ENCODE data around the gene FZD7.

DNA sequence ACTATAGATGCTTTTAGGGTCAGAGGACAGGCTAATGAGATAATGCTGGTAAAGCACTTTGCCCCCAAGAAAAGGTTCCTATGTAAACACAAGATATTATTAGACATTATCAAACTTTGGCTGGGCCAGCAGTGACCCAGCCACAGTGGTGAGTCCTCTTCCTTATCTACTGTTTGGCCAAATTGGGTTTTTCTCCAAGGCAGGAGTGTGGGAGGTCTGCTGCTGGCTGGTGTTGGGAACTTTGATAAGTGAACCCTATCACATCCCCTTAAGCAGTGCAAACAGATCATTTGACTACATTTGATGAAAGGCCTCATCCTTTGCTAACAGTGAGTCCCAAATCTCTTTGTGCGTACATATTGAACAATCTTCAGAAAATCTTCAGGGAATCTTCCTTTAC is 16.2 kb downstream of the FZD7 start:
- no peak for TF ChIP-seq POLR2AphosphoS5 (IDR thresholded peaks at IDR 0.05)
- no peak for TF ChIP-seq POLR2A (IDR thresholded peaks at IDR 0.05)
- TF ChIP-seq, protein P1, sequence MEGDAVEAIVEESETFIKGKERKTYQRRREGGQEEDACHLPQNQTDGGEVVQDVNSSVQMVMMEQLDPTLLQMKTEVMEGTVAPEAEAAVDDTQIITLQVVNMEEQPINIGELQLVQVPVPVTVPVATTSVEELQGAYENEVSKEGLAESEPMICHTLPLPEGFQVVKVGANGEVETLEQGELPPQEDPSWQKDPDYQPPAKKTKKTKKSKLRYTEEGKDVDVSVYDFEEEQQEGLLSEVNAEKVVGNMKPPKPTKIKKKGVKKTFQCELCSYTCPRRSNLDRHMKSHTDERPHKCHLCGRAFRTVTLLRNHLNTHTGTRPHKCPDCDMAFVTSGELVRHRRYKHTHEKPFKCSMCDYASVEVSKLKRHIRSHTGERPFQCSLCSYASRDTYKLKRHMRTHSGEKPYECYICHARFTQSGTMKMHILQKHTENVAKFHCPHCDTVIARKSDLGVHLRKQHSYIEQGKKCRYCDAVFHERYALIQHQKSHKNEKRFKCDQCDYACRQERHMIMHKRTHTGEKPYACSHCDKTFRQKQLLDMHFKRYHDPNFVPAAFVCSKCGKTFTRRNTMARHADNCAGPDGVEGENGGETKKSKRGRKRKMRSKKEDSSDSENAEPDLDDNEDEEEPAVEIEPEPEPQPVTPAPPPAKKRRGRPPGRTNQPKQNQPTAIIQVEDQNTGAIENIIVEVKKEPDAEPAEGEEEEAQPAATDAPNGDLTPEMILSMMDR (IDR thresholded peaks at IDR 0.05 in 8 of 11, conservative IDR thresholded peaks at IDR 0.05 in 3 of 11): no peak
